HEK293T (cell line): ENCODE measurements around the gene LINGO1.

Source experiments
- CTCF ChIA-PET: fragments of 350-600 bp; formaldehyde crosslinking; extraction: SDS; loops from one replicate; lab custom pipeline; 2021; ENCODE audit warnings: antibody characterized with exemption, inconsistent platforms; lab: Yijun Ruan, JAX
- POLR2A ChIA-PET: fragments of 350-600 bp; formaldehyde crosslinking; extraction: SDS; loops from one replicate; lab custom pipeline; 2020; ENCODE audit warnings: antibody characterized with exemption, inconsistent platforms; lab: Yijun Ruan, JAX
- DNase-seq: peaks from one replicate; pipeline ENCODE4 v3.0.0; 2012; ENCODE audit warnings: mixed read lengths; ENCODE audit errors: extremely low spot score
- ARNT ChIP-seq: fragments of 450-650 bp; IDR thresholded peaks from 2 replicates; pipeline ENCODE4 v1.6.1; 2017; ENCODE audit warnings: mild to moderate bottlenecking
- BHLHE40 ChIP-seq: fragments of 450-650 bp; IDR thresholded peaks from 2 replicates; pipeline ENCODE4 v1.6.1; 2016; ENCODE audit warnings: mild to moderate bottlenecking, moderate library complexity, borderline replicate concordance
- CTBP1 ChIP-seq: fragments of 450-650 bp; IDR thresholded peaks from 2 replicates; pipeline ENCODE4 v1.6.1; 2016; ENCODE audit warnings: borderline replicate concordance
- ELF4 ChIP-seq: fragments of 450-650 bp; IDR thresholded peaks from 2 replicates; pipeline ENCODE4 v1.6.1; 2017; ENCODE audit warnings: antibody characterized with exemption
- FOXA1 ChIP-seq: fragments of 450-650 bp; IDR thresholded peaks from 2 replicates; pipeline ENCODE4 v1.6.1; 2016; ENCODE audit warnings: mild to moderate bottlenecking
- FOXK2 ChIP-seq: fragments of 450-650 bp; IDR thresholded peaks from 2 replicates; pipeline ENCODE4 v1.6.1; 2016; ENCODE audit warnings: mild to moderate bottlenecking
- FOXM1 ChIP-seq: fragments of 450-650 bp; IDR thresholded peaks from 2 replicates; pipeline ENCODE4 v1.6.1; 2017; ENCODE audit warnings: mild to moderate bottlenecking, borderline replicate concordance
- HDGF ChIP-seq: fragments of 450-650 bp; IDR thresholded peaks from 2 replicates; pipeline ENCODE4 v1.6.1; 2017; ENCODE audit warnings: antibody characterized with exemption, borderline replicate concordance
- L3MBTL2 ChIP-seq: fragments of 450-650 bp; conservative IDR thresholded peaks from 2 replicates; pipeline ENCODE4 v1.6.1; 2016; ENCODE audit warnings: mild to moderate bottlenecking
- LEF1 ChIP-seq: fragments of 450-650 bp; IDR thresholded peaks from 2 replicates; pipeline ENCODE4 v1.6.1; 2017; ENCODE audit warnings: mild to moderate bottlenecking, borderline replicate concordance
- NFRKB ChIP-seq: fragments of 450-650 bp; IDR thresholded peaks from 2 replicates; pipeline ENCODE4 v1.6.1; 2016; ENCODE audit warnings: mild to moderate bottlenecking, moderate library complexity
- SP1 ChIP-seq: fragments of 450-650 bp; IDR thresholded peaks from 2 replicates; pipeline ENCODE4 v1.6.1; 2017
- SUZ12 ChIP-seq: fragments of 450-650 bp; IDR thresholded peaks from 2 replicates; pipeline ENCODE4 v1.6.1; 2016; ENCODE audit warnings: mild to moderate bottlenecking
- TARDBP ChIP-seq: fragments of 450-650 bp; IDR thresholded peaks from 2 replicates; pipeline ENCODE4 v1.6.1; 2016
- ZNF384 ChIP-seq: fragments of 450-650 bp; IDR thresholded peaks from 2 replicates; pipeline ENCODE4 v1.6.1; 2016
- TF ChIP-seq, protein P1 (sequence below): fragments of 450-650 bp; IDR thresholded peaks from 2 replicates; pipeline ENCODE4 v1.6.1; 2016

The LINGO1 gene

GRCh38 chr15:77599357-77599756, 33.4 kb downstream of the LINGO1 start:
- DNase-seq = no peak
- ChIA-PET POLR2A (interaction anchor here (0.7 to 2.6 kb wide), 4 partner anchors 10 to 56 kb away, joined by 4 to 10 read pairs (median 6); no protein-coding TSS in a partner anchor), CTCF (interaction anchor here (0.9 kb wide), 1 partner anchor 56 kb away, joined by 6 read pairs; no protein-coding TSS in a partner anchor)
- TF ChIP-seq NFRKB (no peak), SUZ12 (no peak), ZNF384 (no peak), FOXK2 (no peak), SP1 (no peak), L3MBTL2 (no peak), LEF1 (no peak), ELF4 (no peak), ARNT (no peak), TARDBP (no peak), BHLHE40 (no peak), HDGF (no peak), FOXA1 (no peak), FOXM1 (no peak), CTBP1 (no peak)
- TF ChIP-seq, protein P1, sequence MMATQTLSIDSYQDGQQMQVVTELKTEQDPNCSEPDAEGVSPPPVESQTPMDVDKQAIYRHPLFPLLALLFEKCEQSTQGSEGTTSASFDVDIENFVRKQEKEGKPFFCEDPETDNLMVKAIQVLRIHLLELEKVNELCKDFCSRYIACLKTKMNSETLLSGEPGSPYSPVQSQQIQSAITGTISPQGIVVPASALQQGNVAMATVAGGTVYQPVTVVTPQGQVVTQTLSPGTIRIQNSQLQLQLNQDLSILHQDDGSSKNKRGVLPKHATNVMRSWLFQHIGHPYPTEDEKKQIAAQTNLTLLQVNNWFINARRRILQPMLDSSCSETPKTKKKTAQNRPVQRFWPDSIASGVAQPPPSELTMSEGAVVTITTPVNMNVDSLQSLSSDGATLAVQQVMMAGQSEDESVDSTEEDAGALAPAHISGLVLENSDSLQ = no peak

DNA sequence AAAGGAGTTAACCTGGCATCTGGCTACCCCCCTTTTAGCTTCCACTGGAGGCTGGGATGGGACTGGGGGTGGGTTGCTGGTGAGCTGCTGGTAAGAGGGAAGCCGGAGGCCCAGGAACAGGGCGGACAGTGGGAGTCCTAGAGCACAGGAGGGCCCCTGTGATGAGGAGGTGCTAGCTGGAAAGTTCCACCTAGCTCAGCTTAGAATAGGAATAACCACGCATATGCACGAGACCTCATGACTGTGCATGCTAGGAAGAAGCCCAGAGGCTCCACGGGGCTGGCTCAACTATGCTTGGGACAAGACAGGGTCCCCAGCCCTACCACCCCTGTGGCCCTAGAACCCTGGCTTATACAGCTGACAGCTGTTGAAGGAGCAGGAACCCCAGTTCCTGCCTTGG, 34.1 kb downstream of the LINGO1 start:
- no peak for DNase-seq
- ChIA-PET CTCF (interaction anchor here (1.4 kb wide), 1 partner anchor 223 kb away, joined by 3 read pairs; no protein-coding TSS in a partner anchor), POLR2A (interaction anchor here (1.5 to 2.6 kb wide), 2 partner anchors 10 to 11 kb away, joined by 3 to 9 read pairs; no protein-coding TSS in a partner anchor)
- TF ChIP-seq HDGF = no peak
- no peak for TF ChIP-seq SP1
- no peak for TF ChIP-seq ARNT
- TF ChIP-seq FOXK2 = no peak
- TF ChIP-seq CTBP1 = no peak
- TF ChIP-seq, protein P1 = no peak
- TF ChIP-seq LEF1 = no peak
- TF ChIP-seq FOXA1 = no peak
- TF ChIP-seq ELF4 = no peak
- no peak for TF ChIP-seq SUZ12
- TF ChIP-seq NFRKB = no peak
- no peak for TF ChIP-seq FOXM1
- TF ChIP-seq BHLHE40 = no peak
- TF ChIP-seq L3MBTL2 = no peak

GRCh38 chr15:77597804-77598453, 34.8 kb downstream of the LINGO1 start:
- TF ChIP-seq FOXA1 = no peak
- TF ChIP-seq, protein P1 = no peak
- no peak for TF ChIP-seq FOXM1
- TF ChIP-seq SP1 = no peak
- TF ChIP-seq ELF4 = no peak
- TF ChIP-seq TARDBP = no peak
- TF ChIP-seq BHLHE40 = no peak
- no peak for TF ChIP-seq L3MBTL2
- TF ChIP-seq ZNF384 = no peak
- DNase-seq = no peak
- POLR2A ChIA-PET = interaction anchor here (1.5 to 2.6 kb wide), 2 partner anchors 10 kb away, joined by 3 to 9 read pairs; no protein-coding TSS in a partner anchor
- CTCF ChIA-PET = interaction anchor here (1.4 kb wide), 1 partner anchor 224 kb away, joined by 3 read pairs; no protein-coding TSS in a partner anchor

- no peak for DNase-seq
- TF ChIP-seq LEF1 (no peak), ARNT (no peak)
- POLR2A ChIA-PET = interaction anchor here (1.5 kb wide), 1 partner anchor 11 kb away, joined by 3 read pairs; no protein-coding TSS in a partner anchor
- CTCF ChIA-PET = interaction anchor here (0.9 kb wide), 1 partner anchor 20 kb away, joined by 3 read pairs; no protein-coding TSS in a partner anchor
Measured at GRCh38 chr15:77596821-77597803, 35.6 kb downstream of the LINGO1 start.

- CTCF ChIA-PET = no interaction called here
- POLR2A ChIA-PET = no interaction called here
- no peak for DNase-seq
- TF ChIP-seq TARDBP = no peak
- TF ChIP-seq ELF4 = no peak
- TF ChIP-seq SUZ12 = no peak
- no peak for TF ChIP-seq L3MBTL2
- TF ChIP-seq ZNF384 = no peak
- no peak for TF ChIP-seq FOXA1
- no peak for TF ChIP-seq ARNT
- no peak for TF ChIP-seq FOXM1
- TF ChIP-seq LEF1 = no peak
- no peak for TF ChIP-seq SP1
- no peak for TF ChIP-seq NFRKB
- no peak for TF ChIP-seq CTBP1
- no peak for TF ChIP-seq FOXK2
- no peak for TF ChIP-seq HDGF
- TF ChIP-seq BHLHE40 = no peak
Measured at GRCh38 chr15:77595231-77595630, 37.5 kb downstream of the LINGO1 start.
